HL-60/S4 treated with phorbol 12-myristate 13-acetate at 8.2 ng/mL for 4 days and 3 days (cell line): Measurements from ENCODE around the gene SND1.
"Not testable (repeated sequence)": the region's sequence is repeated elsewhere in the genome, so short reads cannot be mapped to it uniquely, and the experiment has no call there.

Experiments used
- in situ Hi-C: fragments of 300-500 bp; cut with MboI; formaldehyde crosslinking; loops from 2 replicates; pipeline ENCODE4 v1.15.0; 2022; ENCODE audit warnings: low sequenced_read_pairs

Gene SND1

GRCh38 chr7:128103498-128104107 lies 451.6 kb downstream of the SND1 start:
- in situ Hi-C loops, result no loop called here

- in situ Hi-C loops, result no loop called here
Measured at GRCh38 chr7:128104108-128104742, 452.2 kb downstream of the SND1 start.

DNA sequence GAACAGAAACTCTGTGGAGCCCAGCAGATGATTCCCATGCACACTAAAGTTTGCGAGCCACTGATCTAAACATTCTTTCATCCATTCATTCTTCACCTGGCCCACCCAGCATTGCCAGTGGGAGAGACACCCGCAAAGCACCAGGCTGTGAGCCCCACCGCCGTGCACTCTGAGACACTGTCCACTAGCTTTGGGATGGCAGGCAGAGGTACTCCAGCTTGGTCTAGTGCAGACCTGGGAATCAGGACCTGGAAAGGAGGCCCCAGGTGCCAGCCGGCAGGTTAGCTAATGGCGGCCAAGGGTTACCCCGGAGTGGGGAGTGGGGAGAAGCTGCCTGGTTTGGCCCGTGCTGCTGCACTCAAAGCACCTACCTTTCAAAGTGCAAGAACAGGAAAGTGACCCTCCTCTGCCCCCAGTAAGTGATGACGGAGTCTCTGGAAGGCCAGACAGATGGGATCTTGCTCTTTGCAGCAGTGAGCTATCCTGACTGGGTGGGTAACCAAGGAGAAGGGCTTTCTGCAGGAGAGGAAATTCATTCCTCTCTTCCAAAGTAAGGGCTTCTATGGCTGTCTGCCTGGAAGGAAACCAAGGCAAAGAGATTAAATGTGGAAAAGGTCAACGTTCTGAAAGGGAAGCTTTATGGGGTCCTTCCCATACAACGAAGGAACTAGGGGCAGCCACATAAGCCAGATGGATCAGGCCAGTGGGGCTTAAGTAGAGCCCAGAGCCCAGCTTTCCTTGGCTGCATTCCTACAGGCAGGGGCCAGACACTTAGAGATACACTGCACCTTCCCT lies 453.4 kb downstream of the SND1 start:
- in situ Hi-C loops, result no loop called here

DNA sequence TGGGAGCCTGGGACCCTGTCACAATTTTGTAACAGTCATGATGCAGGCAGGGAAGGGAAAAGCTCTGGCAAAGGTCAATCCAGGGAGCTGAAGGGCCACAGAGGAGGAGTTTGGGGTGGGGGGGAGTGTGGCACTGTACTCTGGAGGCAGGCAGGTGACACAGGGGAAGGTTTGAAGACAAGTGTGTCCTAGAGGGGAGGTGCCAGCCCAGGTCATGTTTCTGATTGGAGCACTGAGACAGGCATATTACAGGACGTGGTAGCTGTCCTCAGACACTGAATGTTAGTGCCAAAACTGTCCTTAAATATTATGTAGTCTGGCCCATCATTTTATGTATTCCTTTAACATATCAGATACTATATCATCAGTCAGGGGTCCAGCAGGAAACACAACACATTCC lies 454.8 kb downstream of the SND1 start:
- in situ Hi-C loops, result no loop called here

GRCh38 chr7:128107516-128107915 lies 455.5 kb downstream of the SND1 start:
- in situ Hi-C loops, result not testable (repeated sequence)

DNA sequence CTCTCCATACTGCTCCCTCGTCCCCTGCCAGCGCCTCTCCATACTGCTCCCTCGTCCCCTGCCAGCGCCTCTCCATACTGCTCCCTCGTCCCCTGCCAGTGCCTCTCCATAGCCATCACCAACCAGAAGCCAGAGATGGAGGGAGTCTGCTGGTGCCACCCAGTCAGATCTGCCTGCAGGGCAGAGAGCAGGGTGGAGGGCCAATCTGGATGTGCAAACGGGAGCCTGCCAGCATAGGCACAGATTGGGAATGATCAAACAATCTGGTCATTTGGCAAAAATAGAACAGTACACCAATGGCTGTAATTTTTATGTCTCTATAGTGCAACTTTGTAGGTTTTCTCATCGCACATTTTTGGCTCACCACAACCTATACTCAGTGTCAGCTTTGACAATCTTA lies 456.1 kb downstream of the SND1 start:
- in situ Hi-C loops, result no loop called here

- in situ Hi-C loops, result no loop called here
Measured at GRCh38 chr7:128108641-128109423, 456.8 kb downstream of the SND1 start.

GRCh38 chr7:128109424-128109969 lies 457.5 kb downstream of the SND1 start:
- in situ Hi-C loops, result not testable (repeated sequence)

- in situ Hi-C loops, result no loop called here
Measured at GRCh38 chr7:128110641-128111364, 458.8 kb downstream of the SND1 start.

GRCh38 chr7:128112018-128112780 lies 460.2 kb downstream of the SND1 start:
- in situ Hi-C loops, result no loop called here

- in situ Hi-C loops, result no loop called here
Measured at GRCh38 chr7:128112781-128113221, 460.8 kb downstream of the SND1 start.

DNA sequence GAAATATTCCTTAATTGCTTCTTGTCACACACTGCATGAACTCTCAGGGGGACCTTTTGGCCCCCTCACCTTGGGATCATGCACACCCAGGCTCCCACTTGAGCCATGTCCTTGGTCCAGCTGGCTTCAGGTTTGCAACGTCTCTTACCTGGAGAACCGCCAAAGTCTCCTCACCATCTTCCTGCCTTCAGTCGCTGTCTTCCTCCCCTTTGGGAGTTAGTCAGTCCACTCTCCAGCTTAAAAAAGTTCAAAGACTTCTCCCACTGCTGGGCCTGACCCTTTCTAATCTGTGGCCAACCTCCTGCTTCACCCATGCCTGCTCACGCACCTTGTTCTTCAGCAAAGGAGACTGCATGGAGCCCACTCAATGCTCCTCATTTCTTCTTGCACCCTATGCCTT lies 461.8 kb downstream of the SND1 start:
- in situ Hi-C loops, result no loop called here

GRCh38 chr7:128114806-128115205 lies 462.8 kb downstream of the SND1 start:
- in situ Hi-C loops, result no loop called here

GRCh38 chr7:128115336-128115820 lies 463.4 kb downstream of the SND1 start:
- in situ Hi-C loops, result no loop called here

DNA sequence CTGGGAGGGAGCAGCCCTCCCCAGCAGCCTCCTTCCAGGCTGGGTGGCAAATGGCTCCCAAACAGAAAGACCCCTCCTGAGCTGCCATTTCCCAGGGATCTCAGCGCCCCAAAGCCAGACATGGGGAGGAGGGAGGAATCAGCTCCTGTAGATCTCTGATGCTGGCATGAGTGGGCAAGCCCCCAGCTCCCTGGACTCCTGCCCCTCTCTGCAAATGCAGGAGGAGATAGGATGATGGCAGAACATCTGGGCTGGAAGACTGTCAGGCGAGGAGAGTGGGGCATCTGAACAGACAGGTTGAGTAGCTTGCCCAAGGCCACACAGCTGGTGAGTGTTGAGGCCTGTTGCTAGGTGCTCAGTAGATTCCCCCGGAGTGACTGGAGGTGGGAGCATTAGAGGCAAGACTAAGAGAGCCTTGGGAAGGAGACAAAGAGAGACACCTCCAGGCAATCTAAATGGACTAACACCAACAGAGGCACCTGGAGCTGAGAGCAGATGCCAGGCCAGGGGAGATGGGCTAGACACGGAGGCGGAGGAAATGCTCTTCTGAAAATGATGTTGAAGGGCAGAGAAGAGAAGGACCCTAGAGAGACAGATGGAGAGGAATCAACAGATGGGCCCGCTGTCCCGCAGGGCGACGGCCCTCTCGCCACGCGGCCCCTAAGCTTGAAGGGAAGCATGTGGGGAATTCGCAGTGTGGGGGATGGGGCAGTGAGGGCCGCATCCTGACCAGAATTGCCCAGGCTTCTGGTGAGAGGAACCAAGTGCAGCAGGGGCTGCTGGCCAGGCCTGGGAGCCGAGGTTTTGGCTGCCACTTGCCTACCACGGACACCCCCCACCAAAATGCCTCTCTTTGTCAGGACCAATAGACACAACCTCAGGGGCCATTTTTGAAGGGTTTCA lies 464.1 kb downstream of the SND1 start:
- in situ Hi-C loops, result no loop called here

DNA sequence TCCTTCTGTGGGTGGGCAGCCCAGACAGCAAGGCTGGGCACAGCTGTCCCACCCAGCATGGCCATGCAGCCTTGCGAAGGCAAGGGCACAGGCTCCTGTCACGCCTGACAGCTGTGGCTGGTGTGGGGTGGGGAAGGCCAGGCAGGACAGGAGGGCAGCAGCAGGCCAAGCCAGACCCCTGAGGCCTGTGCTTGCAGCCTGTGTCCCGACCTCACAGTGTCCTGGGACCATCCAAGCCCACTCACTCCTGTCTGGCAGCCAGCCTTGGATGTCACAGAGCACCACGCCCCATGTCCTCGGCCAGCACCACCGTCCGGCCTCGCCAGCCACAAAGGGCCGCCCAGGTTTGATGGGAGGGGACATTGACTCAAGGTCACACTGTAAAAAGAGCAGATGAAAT lies 464.7 kb downstream of the SND1 start:
- in situ Hi-C loops, result no loop called here

GRCh38 chr7:128117691-128118090 lies 465.7 kb downstream of the SND1 start:
- in situ Hi-C loops, result no loop called here

DNA sequence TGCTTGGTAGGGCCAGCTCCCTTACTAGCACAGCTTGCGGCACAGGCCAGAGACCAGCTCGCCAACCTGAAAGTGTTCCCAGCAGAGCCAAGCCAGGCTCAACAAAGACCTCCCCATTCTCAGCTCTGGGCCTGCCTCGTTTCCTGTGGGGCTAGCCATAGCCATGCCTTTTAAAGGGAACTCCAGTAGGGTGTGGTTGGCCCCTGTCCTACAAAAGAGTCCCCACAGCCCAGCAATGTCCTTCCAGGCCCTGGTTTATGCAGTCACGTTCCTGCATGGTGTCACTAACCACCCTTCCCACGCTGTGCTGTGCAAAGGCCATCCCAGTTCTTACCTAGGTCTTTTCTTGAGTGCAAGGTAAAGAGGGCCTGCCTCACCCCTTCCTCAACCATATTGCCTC lies 467.0 kb downstream of the SND1 start:
- in situ Hi-C loops, result no loop called here
